HEK293 (cell line): ENCODE measurements around the gene GUCY2D.

Experiments used
- BCL11B ChIP-seq: fragments of 450-650 bp; formaldehyde crosslinking; IDR thresholded peaks from 2 replicates; pipeline ENCODE4 v1.5.1; 2016; ENCODE audit warnings: low read depth, missing biosample characterization, missing genetic modification characterization
- CTCF ChIP-seq: fragments of 450-650 bp; formaldehyde crosslinking; IDR thresholded peaks from 2 replicates; pipeline ENCODE4 v1.5.1; 2016; ENCODE audit warnings: missing biosample characterization, missing genetic modification characterization
- PRDM2 ChIP-seq: fragments of 450-650 bp; formaldehyde crosslinking; IDR thresholded peaks from 2 replicates; pipeline ENCODE4 v1.5.1; 2016; ENCODE audit warnings: missing biosample characterization, missing genetic modification characterization, borderline replicate concordance
- SP2 ChIP-seq: fragments of 450-650 bp; formaldehyde crosslinking; IDR thresholded peaks from 2 replicates; pipeline ENCODE4 v1.5.1; 2016; ENCODE audit warnings: missing biosample characterization, missing genetic modification characterization
- WT1 ChIP-seq: fragments of 450-650 bp; formaldehyde crosslinking; IDR thresholded peaks from 2 replicates; pipeline ENCODE4 v1.5.1; 2016; ENCODE audit warnings: missing biosample characterization, missing genetic modification characterization
- ZNF121 ChIP-seq: fragments of 450-650 bp; formaldehyde crosslinking; IDR thresholded peaks from 2 replicates; pipeline ENCODE4 v1.5.1; 2016; ENCODE audit warnings: missing biosample characterization, missing genetic modification characterization
- ZNF138 ChIP-seq: fragments of 450-650 bp; formaldehyde crosslinking; IDR thresholded peaks from 2 replicates; pipeline ENCODE4 v1.5.1; 2016; ENCODE audit warnings: missing biosample characterization, missing genetic modification characterization, borderline replicate concordance
- ZNF223 ChIP-seq: fragments of 450-650 bp; formaldehyde crosslinking; IDR thresholded peaks from 2 replicates; pipeline ENCODE4 v1.5.1; 2016; ENCODE audit warnings: missing biosample characterization, missing genetic modification characterization
- ZNF239 ChIP-seq: fragments of 450-650 bp; formaldehyde crosslinking; IDR thresholded peaks from 2 replicates; pipeline ENCODE4 v1.5.1; 2016; ENCODE audit warnings: missing biosample characterization, missing genetic modification characterization
- ZNF433 ChIP-seq: fragments of 450-650 bp; formaldehyde crosslinking; IDR thresholded peaks from 2 replicates; pipeline ENCODE4 v1.5.1; 2016; ENCODE audit warnings: missing biosample characterization, missing genetic modification characterization, low read depth
- ZNF560 ChIP-seq: fragments of 450-650 bp; formaldehyde crosslinking; IDR thresholded peaks from 2 replicates; pipeline ENCODE4 v1.5.1; 2017; ENCODE audit warnings: missing biosample characterization, missing genetic modification characterization, borderline replicate concordance
- ZNF621 ChIP-seq: fragments of 450-650 bp; formaldehyde crosslinking; IDR thresholded peaks from 2 replicates; pipeline ENCODE4 v1.5.1; 2017; ENCODE audit warnings: missing biosample characterization, missing genetic modification characterization
- ZNF639 ChIP-seq: fragments of 450-650 bp; formaldehyde crosslinking; IDR thresholded peaks from 2 replicates; pipeline ENCODE4 v1.5.1; 2016; ENCODE audit warnings: missing biosample characterization, missing genetic modification characterization
- ZNF837 ChIP-seq: fragments of 450-650 bp; formaldehyde crosslinking; IDR thresholded peaks from 2 replicates; pipeline ENCODE4 v1.5.1; 2016; ENCODE audit warnings: missing biosample characterization, missing genetic modification characterization

GRCh38 chr17:7974638-7975131 lies 27.7 kb upstream of the GUCY2D start:
- TF ChIP-seq ZNF138 (no peak), ZNF121 (tag by site-specific recombination) (no peak), ZNF560 (tag by site-specific recombination) (no peak), ZNF621 (tag by site-specific recombination) (no peak), CTCF (tag by site-specific recombination) (no peak), ZNF639 (tag by site-specific recombination) (no peak), ZNF223 (tag by site-specific recombination) (no peak), SP2 (no peak), ZNF837 (tag by site-specific recombination) (no peak), BCL11B (tag by site-specific recombination) (no peak), PRDM2 (tag by site-specific recombination) (no peak), ZNF433 (tag by site-specific recombination) (no peak), WT1 (tag by site-specific recombination) (no peak), ZNF239 (tag by site-specific recombination) (no peak)
